Gastrocnemius medialis (tissue), 4 donors: ENCODE results near the gene RNF103.

Source experiments
- CTCF ChIP-seq, 5 experiments: fragments of 450-650 bp in 3 of 5; fragments of 200-600 bp in 2 of 5; sonication (generic) in 2 of 5; IDR thresholded peaks in 4 of 5; conservative IDR thresholded peaks in 1 of 5; 1 replicate in 4 of 5; 2 replicates in 1 of 5; pipeline ENCODE4 v1.5.1; 2016 to 2019; ENCODE audit warnings: antibody characterized with exemption in 5 of 5, mild to moderate bottlenecking in 3 of 5, moderate library complexity in 3 of 5
- POLR2A ChIP-seq, 2 donors: fragments of 450-650 bp; IDR thresholded peaks; one replicate each; pipeline ENCODE4 v1.6.1; 2017; ENCODE audit warnings: antibody characterized with exemption in 2 of 2, mild to moderate bottlenecking in 2 of 2, moderate library complexity in 2 of 2

GRCh38 chr2:86632672-86633071, 9.0 kb upstream of the RNF103 start:
- TF ChIP-seq POLR2A (IDR thresholded peaks at IDR 0.05) (no peak), CTCF (IDR thresholded peaks at IDR 0.05 in 4 of 5, conservative IDR thresholded peaks at IDR 0.05 in 1 of 5) (no peak)
